Measurements from ENCODE around the gene ERLEC1.
A peak's percentile ranks its signal among the peaks of the same experiment; 100 is the strongest.

The ERLEC1 gene

GRCh38 chr2:53786352-53786704 lies 516 bp upstream of the ERLEC1 start:
- peak overlapping the region; percentile 67 for H3K4me2 ChIP-seq (ENCODE audit: insufficient read depth, low read length)
- H3K27ac ChIP-seq (ENCODE audit: low read length) = peak overlapping the region; percentile 93
- H3K79me2 ChIP-seq (ENCODE audit: insufficient read depth, low read length) = peaks cover 98% of the 10 kb centered on the region
- ATAC-seq (ENCODE audit: insufficient read depth, low read depth) (peak; percentile 35), DNase-seq (peak; percentile 41)
- 0 out of 2 replicates have a peak, but pooled peaks cover 3% of the 10 kb centered on the region for H4K20me1 ChIP-seq (ENCODE audit: insufficient read depth, low read length)
- peak overlapping the region; percentile 88 for H2AFZ ChIP-seq (ENCODE audit: low read depth, low read length)
- TF ChIP-seq EZH2 (IDR thresholded peaks at IDR 0.05; ENCODE audit: borderline replicate concordance, low read depth, low read length, severe bottlenecking) = no peak
- TF ChIP-seq CTCF (IDR thresholded peaks at IDR 0.05; ENCODE audit: borderline replicate concordance, extremely low read depth, low read length, poor library complexity, severe bottlenecking) = no peak
- H3K4me1 ChIP-seq (ENCODE audit: insufficient read depth, low read length) = peaks cover 50% of the 10 kb centered on the region
- peak overlapping the region; percentile 67 to 73 for H3K4me3 ChIP-seq (ENCODE audit: low read depth in 1 of 2, low read length in 2 of 2)
- H3K9me3 ChIP-seq (ENCODE audit: insufficient read depth, low read length, severe bottlenecking) = no peaks in the 10 kb centered on the region
- peaks cover 22% of the 10 kb centered on the region for H3K36me3 ChIP-seq (ENCODE audit: insufficient read depth, low read length)
- no peaks in the 10 kb centered on the region for H3K27me3 ChIP-seq (ENCODE audit: insufficient read depth, low read length, poor library complexity)
- H3K9ac ChIP-seq (ENCODE audit: low read depth, low read length) = peak overlapping the region; percentile 84

GRCh38 chr2:53787614-53788289 lies 908 bp downstream of the ERLEC1 start:
- Histone ChIP-seq H3K4me3 (ENCODE audit: low read depth in 1 of 2, low read length in 2 of 2) (peak overlapping the region; percentile 67 to 73), H3K79me2 (ENCODE audit: insufficient read depth, low read length) (peaks cover 97% of the 10 kb centered on the region), H3K9ac (ENCODE audit: low read depth, low read length) (peak overlapping the region; percentile 84), H3K4me1 (ENCODE audit: insufficient read depth, low read length) (peaks cover 50% of the 10 kb centered on the region), H3K9me3 (ENCODE audit: insufficient read depth, low read length, severe bottlenecking) (no peaks in the 10 kb centered on the region), H4K20me1 (ENCODE audit: insufficient read depth, low read length) (0 out of 2 replicates have a peak, but pooled peaks cover 3% of the 10 kb centered on the region), H2AFZ (ENCODE audit: low read depth, low read length) (peak overlapping the region; percentile 88), H3K27ac (ENCODE audit: low read length) (peak overlapping the region; percentile 93), H3K4me2 (ENCODE audit: insufficient read depth, low read length) (peak overlapping the region; percentile 67), H3K36me3 (ENCODE audit: insufficient read depth, low read length) (0 out of 2 replicates have a peak, but pooled peaks cover 8% of the 10 kb centered on the region), H3K27me3 (ENCODE audit: insufficient read depth, low read length, poor library complexity) (no peaks in the 10 kb centered on the region)
- TF ChIP-seq EZH2 (IDR thresholded peaks at IDR 0.05; ENCODE audit: borderline replicate concordance, low read depth, low read length, severe bottlenecking) = no peak
- no peak for TF ChIP-seq CTCF (IDR thresholded peaks at IDR 0.05; ENCODE audit: borderline replicate concordance, extremely low read depth, low read length, poor library complexity, severe bottlenecking)
- ATAC-seq (ENCODE audit: insufficient read depth, low read depth) (peak; percentile 25; the same call in 2 of the 3 replicates), DNase-seq (no peak)

- H3K79me2 ChIP-seq (ENCODE audit: insufficient read depth, low read length) = peaks cover 54% of the 10 kb centered on the region
- no peak overlapping the region for H2AFZ ChIP-seq (ENCODE audit: low read depth, low read length)
- H3K9me3 ChIP-seq (ENCODE audit: insufficient read depth, low read length, severe bottlenecking) = no peaks in the 10 kb centered on the region
- peaks cover 34% of the 10 kb centered on the region for H3K36me3 ChIP-seq (ENCODE audit: insufficient read depth, low read length)
- H3K4me2 ChIP-seq (ENCODE audit: insufficient read depth, low read length) = no peak overlapping the region
- H3K4me3 ChIP-seq (ENCODE audit: low read depth in 1 of 2, low read length in 2 of 2) = no peak overlapping the region
- ATAC-seq (ENCODE audit: insufficient read depth, low read depth) (no peak), DNase-seq (no peak)
- H3K27me3 ChIP-seq (ENCODE audit: insufficient read depth, low read length, poor library complexity) = no peaks in the 10 kb centered on the region
- no peak overlapping the region for H3K27ac ChIP-seq (ENCODE audit: low read length)
- H4K20me1 ChIP-seq (ENCODE audit: insufficient read depth, low read length) = no peaks in the 10 kb centered on the region
- H3K9ac ChIP-seq (ENCODE audit: low read depth, low read length) = no peak overlapping the region
- H3K4me1 ChIP-seq (ENCODE audit: insufficient read depth, low read length) = peaks cover 23% of the 10 kb centered on the region
- TF ChIP-seq EZH2 (IDR thresholded peaks at IDR 0.05; ENCODE audit: borderline replicate concordance, low read depth, low read length, severe bottlenecking) (no peak), CTCF (IDR thresholded peaks at IDR 0.05; ENCODE audit: borderline replicate concordance, extremely low read depth, low read length, poor library complexity, severe bottlenecking) (no peak)
Measured at GRCh38 chr2:53793261-53793660, 6.4 kb downstream of the ERLEC1 start.
